NK-92 (cell line): ENCODE data around the gene HS1BP3.

Source experiments
- DNase-seq: peaks from one replicate; lab custom pipeline; 2025; ENCODE audit not compliant: unreplicated experiment; lab: John Stamatoyannopoulos, UW

The HS1BP3 gene

GRCh38 chr2:20647738-20648137 is 3.2 kb downstream of the HS1BP3 start:
- DNase-seq = no peak

- no peak for DNase-seq
These were observed 3.7 kb downstream of the HS1BP3 start for GRCh38 chr2:20647211-20647610.

GRCh38 chr2:20646446-20646845 is 4.5 kb downstream of the HS1BP3 start:
- DNase-seq = no peak

GRCh38 chr2:20645761-20646160 is 5.1 kb downstream of the HS1BP3 start:
- DNase-seq = no peak

GRCh38 chr2:20645301-20645701 is 5.6 kb downstream of the HS1BP3 start:
- no peak for DNase-seq

- DNase-seq = no peak
These were observed 7.1 kb downstream of the HS1BP3 start for GRCh38 chr2:20643826-20644225.

GRCh38 chr2:20643060-20643459 is 7.8 kb downstream of the HS1BP3 start:
- no peak for DNase-seq

GRCh38 chr2:20642055-20642971 is 8.6 kb downstream of the HS1BP3 start:
- DNase-seq = no peak

- DNase-seq = no peak
These were observed 9.5 kb downstream of the HS1BP3 start for GRCh38 chr2:20641123-20641985.

GRCh38 chr2:20640411-20641122 is 10.3 kb downstream of the HS1BP3 start:
- DNase-seq = no peak

- DNase-seq = no peak
These were observed 12.1 kb downstream of the HS1BP3 start for GRCh38 chr2:20638646-20639430.

- no peak for DNase-seq
These were observed 12.9 kb downstream of the HS1BP3 start for GRCh38 chr2:20638014-20638413.

- no peak for DNase-seq
These were observed 13.8 kb downstream of the HS1BP3 start for GRCh38 chr2:20637147-20637546.

GRCh38 chr2:20635675-20636584 is 15.0 kb downstream of the HS1BP3 start:
- no peak for DNase-seq

GRCh38 chr2:20635113-20635510 is 15.8 kb downstream of the HS1BP3 start:
- DNase-seq = no peak

- DNase-seq = no peak
These were observed 16.3 kb downstream of the HS1BP3 start for GRCh38 chr2:20634507-20635112.

GRCh38 chr2:20633794-20634506 is 16.9 kb downstream of the HS1BP3 start:
- no peak for DNase-seq

- DNase-seq = no peak
These were observed 17.9 kb downstream of the HS1BP3 start for GRCh38 chr2:20633001-20633400.
